AG20443 (cell line): ENCODE results near the gene SEPTIN7.

Source experiments
- DNase-seq: peaks from one replicate; pipeline ENCODE4 v3.0.0; 2012; ENCODE audit warnings: low spot score, mixed read lengths

The SEPTIN7 gene

GRCh38 chr7:35787925-35788324, 12.9 kb upstream of the SEPTIN7 start:
- DNase-seq: no peak

- no peak for DNase-seq
These were observed 8.4 kb upstream of the SEPTIN7 start for GRCh38 chr7:35792472-35792871.

GRCh38 chr7:35792873-35793489, 7.9 kb upstream of the SEPTIN7 start:
- DNase-seq: no peak

DNA sequence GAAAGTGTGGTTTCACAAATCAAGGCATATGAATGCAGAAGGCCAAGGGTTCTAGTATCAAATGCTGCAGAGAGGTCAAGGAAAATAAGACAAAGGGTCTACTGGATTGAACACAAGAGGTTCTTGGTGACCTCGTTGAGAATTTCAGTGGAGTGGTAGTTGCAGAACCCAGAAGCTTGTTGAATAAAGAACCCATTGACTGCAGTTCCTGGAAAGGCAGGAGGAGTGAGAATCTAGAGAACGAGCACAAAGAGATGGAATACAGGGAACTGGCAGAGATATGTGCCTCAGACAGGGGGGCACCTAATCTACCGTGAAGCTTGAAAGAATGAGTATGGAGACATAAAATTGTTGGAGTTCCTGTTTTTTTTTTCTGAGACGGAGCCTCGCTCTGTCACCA, 3.5 kb upstream of the SEPTIN7 start:
- DNase-seq: no peak

DNA sequence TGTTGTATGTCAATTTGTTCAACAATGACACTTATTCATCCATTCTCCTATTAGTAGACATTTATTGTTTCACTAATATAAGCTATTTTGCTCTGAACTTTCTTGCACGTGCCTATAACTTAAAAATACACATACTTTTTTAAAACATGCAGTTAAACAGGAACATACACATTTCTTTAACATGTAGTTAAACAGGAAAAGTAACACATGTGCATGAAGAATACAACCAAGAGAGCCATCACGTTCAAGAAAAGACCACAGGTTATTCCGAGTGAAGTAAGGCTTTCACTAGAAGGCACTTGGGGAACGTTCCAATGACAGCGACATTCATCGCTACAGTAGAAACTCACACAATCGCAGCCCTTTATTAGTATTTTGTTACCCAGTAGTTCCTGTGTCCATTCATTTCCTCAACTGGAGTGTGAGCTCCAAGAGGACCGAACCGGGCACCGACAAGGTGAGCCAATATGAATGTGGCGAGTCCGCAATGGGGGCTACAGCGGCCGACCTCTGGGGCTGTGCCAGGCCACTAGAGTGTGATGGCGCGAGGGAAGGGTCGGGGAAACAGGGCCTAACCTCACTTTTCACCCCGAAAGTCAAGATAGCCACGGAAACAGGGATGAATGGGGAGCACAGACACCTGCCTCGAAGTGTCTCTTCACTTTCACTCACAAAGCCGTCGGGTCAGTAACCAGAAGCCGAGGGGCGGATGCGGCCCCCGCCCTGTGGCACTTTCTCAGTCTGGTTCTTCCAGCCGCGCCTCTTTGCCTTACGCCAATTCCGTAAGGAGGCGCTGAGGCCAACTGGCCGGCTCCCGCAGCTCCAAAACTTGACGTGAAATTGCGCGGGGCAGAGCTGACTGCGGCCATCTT, 775 bp upstream of the SEPTIN7 start:
- DNase-seq: peak; percentile 83

DNA sequence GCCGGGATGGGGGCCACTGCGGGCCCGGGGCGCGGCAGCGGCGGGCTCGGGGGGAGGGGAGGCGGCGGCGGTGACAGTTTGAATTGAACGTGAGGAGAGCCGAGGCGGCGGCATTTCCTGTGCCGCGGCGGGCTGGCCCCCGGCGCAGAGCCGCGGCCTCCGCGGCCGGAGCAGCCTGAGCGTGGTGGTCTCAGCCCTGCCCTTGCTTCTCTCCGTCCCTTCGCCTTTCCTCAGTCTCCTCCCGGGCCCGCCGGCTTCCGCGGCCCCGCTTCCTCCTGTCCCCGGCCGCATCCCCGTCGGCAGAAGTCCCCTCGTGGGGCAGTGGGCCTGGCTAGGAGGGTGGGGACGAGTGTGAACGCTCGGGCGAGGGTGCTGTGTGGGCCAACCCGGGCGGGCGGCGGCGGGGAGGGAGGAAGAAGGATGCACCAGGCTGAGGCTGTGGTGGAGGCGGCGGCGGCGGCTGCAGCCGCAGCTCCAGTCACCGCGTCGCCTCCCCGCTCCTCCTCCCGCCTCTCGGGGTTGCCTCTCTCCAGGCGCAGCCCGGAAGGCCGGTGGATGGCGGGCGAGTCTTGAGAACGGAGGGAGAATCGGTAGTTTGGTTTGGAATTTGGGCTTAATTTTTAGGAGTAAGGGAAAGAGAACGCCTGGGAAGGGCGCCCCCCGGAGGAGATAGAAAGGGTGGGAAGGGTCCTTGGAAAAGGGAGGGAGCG, 690 bp downstream of the SEPTIN7 start:
- DNase-seq: peak; percentile 76

DNA sequence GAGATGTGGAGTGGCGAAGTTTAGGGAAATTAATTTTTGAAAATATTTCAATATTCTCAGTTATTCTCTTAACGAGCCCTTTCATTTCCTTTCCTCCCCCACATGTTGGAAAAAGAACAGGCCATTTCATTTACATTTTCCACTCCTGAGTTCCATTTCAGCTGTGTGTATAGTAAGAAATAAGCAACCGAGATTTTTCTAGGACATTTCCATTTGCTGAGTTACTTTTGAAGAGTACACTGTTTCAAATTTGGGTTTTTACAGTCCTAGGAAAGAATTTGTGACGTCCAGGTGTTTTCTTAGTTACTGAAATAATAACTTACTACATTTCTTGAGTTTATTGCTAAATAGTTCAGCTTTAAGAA, 1.2 kb downstream of the SEPTIN7 start:
- DNase-seq: no peak

DNA sequence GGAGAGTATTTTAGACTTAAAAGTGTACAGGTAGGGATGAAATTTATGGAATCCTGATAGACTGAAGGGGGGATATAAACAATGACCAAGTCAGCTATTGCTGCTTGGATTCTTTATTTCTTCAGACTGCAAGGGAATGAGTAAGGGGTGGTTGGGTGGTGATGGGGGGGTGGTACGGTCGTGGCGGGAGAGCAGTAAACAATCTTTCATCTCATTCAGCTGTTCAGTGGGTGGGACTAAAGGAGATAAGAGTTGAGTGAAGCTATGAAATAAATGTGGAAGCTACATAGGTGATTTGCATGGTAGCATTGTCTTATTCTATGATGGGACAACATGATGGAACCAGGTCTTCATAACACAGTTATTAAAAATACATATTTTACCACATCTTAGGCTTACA, 1.8 kb downstream of the SEPTIN7 start:
- no peak for DNase-seq

GRCh38 chr7:35804231-35804970, 3.5 kb downstream of the SEPTIN7 start:
- DNase-seq: no peak

DNA sequence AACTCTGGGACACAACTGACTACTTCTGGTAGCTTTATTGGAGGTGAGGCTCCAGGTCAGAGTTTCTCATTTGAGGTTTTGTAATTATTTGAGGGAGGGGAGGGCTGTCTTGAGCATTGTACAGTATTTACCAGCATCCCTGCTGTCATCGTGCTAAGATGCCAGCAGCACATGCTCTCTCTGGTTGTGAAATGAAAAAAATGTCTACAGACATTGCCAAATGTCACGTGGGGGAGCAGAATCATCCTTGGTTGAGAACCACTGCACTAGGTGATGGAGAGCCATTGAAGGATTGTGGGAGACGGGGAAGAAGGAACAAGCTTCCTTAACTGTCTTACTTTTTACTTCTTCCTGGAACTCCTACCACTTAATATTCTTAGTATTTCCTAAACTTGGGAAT, 5.0 kb downstream of the SEPTIN7 start:
- DNase-seq: peak; percentile 24

- no peak for DNase-seq
These were observed 15.7 kb downstream of the SEPTIN7 start for GRCh38 chr7:35816514-35816913.

GRCh38 chr7:35817181-35817580, 16.3 kb downstream of the SEPTIN7 start:
- DNase-seq: no peak

DNA sequence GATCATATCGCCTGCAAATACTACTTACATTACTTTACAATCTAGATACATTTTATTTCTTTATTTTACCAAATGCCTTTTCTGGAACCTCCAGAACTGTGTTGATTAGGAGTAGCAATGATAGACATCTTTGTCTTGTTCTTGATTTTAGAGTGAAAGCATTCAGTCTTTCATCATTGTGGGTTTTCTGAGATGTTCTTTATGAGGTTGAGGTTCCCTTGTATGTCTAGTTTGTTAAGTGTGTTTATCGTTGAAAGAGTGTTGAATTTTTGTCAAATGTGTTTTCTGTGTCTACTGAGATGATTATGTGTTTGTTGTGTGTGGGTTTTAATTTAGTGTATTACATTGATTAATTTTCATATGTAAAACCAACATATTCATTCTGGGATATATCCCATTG, 17.1 kb downstream of the SEPTIN7 start:
- DNase-seq: no peak

DNA sequence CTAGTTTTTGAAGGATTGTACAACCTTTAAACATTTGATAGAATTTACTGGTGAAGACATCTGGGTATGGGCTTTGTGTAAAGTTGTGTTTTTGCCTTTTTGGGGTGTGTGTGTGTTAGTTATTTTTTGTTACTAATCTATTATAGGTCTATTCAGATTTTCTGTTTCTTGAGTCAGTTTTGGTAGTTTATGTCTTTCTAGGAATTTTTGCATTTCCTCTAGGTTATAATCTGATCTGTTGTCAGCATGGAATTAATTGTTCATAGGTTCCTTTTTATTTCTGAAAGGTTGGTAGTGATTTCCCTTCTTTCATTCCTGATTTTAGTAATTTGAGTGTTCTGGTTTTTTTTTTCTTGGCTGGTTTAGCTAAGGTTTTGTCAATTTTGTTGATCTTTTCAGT, 17.7 kb downstream of the SEPTIN7 start:
- no peak for DNase-seq

- no peak for DNase-seq
These were observed 18.5 kb downstream of the SEPTIN7 start for GRCh38 chr7:35819310-35819709.

- DNase-seq: no peak
These were observed 19.3 kb downstream of the SEPTIN7 start for GRCh38 chr7:35819954-35820703.

DNA sequence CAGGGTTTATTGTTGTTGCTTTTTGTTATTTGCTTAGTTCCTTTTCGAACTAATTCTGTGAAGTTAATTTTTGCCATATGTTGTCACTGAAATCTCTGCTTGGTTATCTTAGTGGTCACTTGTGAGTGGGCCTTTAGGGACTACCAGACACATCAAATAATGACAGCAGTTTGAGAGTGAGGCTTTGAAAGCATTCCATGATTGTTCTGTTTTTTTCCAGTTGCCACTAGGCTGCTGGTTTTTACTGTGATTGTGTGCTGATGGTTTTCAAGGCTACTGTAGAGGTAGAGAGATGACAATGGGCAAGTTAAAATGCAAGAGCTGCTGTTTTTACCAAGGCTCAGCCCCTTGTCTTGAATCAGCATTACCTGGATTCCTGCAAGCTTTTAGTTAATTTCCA, 20.0 kb downstream of the SEPTIN7 start:
- no peak for DNase-seq

DNA sequence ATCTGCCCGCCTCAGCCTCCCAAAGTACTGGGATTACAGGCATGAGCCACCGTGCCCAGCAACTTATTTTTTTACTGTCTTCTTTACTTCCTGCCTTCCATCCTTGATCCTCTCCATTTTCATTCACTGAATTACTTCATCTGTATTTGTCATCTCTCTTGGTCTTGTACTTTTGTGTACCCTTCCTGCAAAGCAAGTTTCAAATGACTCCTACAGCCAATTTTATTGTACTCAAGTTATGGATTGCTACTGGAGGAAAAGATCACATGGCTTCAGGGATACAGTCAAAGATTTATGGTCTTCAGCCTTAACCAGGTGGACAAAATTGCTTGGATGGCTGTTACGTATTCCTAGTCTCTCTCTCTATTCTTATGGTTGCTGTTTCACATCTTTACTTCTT, 22.6 kb downstream of the SEPTIN7 start:
- DNase-seq: no peak

- no peak for DNase-seq
These were observed 25.1 kb downstream of the SEPTIN7 start for GRCh38 chr7:35825974-35826373.

GRCh38 chr7:35826751-35827150, 25.9 kb downstream of the SEPTIN7 start:
- DNase-seq: no peak

DNA sequence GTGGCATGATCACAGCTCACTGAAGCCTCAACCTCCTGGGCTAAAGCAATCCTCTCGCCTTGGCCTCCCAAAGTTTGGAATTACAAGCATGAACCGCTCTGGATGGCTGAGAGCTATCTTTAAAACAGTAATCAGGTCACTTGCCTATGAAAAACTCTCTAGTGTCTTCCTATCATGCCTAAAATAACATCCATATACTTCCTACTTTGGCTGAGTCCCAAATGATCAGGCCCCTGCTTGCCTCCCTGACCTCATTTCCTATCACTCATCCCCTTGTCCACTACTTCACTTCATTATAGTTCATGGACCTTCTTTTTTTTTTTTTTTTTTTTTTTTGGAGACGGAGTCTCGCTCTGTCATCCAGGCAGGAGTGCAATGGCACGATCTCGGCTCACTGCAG, 28.0 kb downstream of the SEPTIN7 start:
- no peak for DNase-seq

GRCh38 chr7:35831208-35831607, 30.4 kb downstream of the SEPTIN7 start:
- peak; percentile 17 for DNase-seq
